Left renal pelvis (tissue), 4 donors: ENCODE results near the gene OGG1. TPM values are rescaled to one million over a fixed set of nuclear protein-coding genes. Genes with fewer than 3 reads are reported as not detected.
"Not testable (repeated sequence)": the region's sequence is repeated elsewhere in the genome, so short reads cannot be mapped to it uniquely, and the experiment has no call there.

Source experiments
- DNase-seq, 4 donors: peaks; one replicate each; pipeline ENCODE4 v3.0.0-alpha.2; 2013; ENCODE audit warnings: low read depth in 4 of 4, low spot score in 3 of 4
- polyA plus RNA-seq, 4 donors: library from polyadenylated mRNA; unstranded; fragments of 120-200 nt; gene quantifications; one replicate each; pipeline ENCODE4 v1.2.1, GENCODE V29; 2013; ENCODE audit not compliant: insufficient read length in 4 of 4

Gene OGG1
- polyA plus RNA-seq, 4 donors: 32.1 to 74.8 (median 50.5) TPM

DNA sequence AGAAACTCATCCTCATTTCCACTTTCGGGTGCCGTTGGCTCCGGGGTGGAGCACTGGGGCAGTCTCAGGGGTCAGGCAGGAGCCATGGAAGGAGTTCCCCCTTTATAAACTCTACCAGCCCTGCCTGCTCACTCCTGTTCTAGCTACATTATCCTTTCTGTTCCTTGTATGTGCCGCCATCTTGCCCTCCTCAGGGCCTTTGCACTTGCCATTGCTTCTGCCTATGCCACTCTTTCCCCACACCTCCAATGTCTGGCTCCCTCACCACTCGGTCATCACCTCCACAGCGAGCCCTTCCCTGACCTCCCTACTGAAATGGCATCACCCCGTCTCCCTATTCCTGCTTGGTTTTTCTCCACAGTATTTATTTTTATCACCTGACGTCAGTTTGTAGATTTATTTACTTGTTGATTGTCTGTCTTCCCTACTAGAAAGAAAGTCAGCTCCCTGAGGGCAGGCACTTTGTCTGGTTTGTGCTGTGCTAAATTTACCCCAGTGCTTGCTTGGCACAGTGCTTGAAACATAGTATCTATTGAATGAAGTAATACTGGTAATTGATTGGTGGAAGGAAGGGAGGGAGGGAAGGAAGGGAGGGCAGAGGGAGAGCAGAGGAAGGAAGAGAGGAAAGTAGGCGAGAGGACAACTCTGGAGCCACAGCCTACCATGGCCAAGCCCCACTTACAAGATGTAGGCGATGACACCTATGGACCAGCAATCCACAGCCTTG lies 11.2 kb downstream of the OGG1 start:
- DNase-seq: no peak

DNA sequence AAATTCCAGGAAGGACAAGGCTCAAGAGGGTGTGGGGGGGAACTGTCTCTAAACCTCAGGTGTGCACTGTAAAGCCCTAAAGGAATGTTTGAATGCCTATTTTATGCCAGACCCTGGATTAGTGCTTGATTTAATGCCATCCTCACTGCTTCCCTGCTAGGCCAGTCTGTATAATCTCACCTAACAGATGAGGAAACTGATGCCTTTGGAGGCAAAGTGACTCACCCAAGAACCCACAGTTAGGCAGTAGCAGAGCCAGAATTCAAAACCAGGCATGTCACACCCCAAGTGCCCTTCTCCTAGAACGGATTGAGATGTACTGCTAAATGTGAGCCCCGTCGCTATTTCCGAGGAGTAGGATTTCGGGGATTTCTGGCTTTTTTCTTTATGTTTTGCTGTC lies 12.2 kb downstream of the OGG1 start:
- DNase-seq: no peak

DNA sequence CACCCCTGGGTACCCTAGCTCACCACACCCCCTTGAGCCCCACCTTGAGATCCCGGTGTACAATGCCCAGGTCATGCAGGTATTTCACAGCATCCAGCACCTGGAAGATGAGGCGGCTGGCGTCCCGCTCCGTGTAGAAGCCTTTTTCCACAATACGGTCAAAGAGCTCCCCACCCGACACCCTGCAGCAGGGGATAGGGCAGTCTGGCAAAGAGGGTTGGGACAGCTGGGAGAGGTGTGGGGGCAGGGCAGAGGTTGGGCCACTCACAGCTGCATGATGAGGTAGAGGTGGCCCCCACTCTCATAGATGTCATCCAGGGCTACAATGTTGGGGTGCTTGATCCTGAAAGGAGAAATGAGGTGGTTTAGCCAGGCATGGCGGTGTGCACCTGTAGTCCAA lies 13.1 kb downstream of the OGG1 start:
- no peak for DNase-seq

DNA sequence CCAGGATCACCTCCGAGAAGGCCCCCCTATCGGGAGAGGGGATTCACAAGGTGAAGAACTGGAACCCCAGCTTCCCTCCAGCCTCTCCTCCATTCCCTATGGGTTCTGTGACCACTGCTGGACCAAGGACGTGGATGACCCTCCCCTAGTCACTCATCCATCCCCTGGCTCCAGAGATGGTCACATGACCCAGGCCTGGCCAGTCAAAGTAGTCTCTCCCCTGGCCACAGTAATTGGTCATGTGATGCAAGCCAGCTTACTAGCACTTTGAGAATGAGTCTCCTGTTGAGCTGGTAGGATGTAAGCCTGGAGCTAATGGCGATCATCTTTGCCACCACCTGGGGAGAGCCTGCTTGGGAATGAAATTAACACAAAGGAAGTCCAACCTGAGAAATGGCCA lies 16.1 kb downstream of the OGG1 start:
- DNase-seq: no peak

DNA sequence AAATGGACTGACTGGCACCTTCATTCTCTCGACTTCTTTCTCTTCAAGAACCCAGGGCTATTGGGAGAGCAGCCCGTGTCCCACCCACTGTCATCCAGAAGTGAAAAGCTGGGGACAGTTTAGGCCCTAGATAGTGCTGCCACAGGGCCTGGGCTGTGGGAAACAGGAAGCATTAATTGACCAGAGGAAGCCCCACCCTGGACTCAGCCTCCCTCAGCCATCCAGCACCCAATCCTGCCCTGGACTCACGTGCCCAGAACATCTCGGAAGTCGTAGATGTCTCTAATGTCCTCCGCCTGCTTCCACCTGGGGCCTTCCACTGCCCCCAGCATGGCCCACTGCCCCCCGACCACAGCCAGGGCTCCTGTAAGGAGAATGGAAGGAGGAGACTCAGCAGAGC lies 17.7 kb downstream of the OGG1 start:
- no peak for DNase-seq

DNA sequence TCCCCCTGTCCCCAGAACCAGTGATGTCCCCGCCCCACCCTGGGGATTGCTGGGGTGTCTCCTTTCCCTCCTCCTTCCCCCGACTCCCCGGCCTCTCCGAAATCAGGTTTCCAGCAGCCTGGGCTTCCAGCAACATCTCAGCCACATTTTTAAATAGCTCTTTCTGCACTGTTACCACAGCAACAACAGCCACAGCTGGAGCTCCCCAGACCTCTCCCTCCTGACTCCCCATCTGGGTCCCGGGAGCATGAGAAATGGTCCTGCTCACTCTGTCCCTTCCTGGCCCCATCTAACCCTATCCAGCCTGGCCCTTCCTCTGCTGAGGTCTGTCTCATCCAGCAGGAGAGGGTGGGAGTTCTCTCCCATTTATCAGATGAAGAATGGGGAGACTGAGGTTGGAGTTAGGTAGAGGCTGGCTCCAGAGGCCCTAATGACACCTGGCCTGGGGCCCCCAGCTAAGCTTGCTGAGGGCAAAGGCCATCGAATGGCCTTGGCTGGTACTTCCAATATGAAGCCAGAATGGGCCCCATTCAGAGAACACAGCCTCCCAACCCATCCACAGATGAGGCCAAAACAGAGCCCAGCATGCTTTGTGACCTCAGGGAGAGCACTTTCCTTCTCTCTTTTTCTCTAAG lies 18.5 kb downstream of the OGG1 start:
- no peak for DNase-seq

DNA sequence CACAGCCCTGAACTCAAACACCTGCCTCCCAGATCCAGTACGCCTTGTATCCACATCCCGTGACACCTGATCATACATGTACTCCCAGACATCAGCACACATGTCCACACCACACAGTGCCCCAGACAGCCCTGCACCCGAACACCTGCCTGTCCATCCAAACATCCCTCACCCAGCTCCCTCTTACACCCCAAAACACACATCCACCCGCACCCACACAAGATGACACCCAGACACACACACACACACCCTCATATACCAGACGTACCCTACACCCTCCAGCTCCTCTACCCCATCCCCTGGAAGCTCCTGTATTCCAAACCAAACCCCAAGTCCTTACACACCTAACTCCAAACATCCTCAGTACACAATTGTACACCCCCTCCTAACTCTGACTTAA lies 19.3 kb downstream of the OGG1 start:
- no peak for DNase-seq

DNA sequence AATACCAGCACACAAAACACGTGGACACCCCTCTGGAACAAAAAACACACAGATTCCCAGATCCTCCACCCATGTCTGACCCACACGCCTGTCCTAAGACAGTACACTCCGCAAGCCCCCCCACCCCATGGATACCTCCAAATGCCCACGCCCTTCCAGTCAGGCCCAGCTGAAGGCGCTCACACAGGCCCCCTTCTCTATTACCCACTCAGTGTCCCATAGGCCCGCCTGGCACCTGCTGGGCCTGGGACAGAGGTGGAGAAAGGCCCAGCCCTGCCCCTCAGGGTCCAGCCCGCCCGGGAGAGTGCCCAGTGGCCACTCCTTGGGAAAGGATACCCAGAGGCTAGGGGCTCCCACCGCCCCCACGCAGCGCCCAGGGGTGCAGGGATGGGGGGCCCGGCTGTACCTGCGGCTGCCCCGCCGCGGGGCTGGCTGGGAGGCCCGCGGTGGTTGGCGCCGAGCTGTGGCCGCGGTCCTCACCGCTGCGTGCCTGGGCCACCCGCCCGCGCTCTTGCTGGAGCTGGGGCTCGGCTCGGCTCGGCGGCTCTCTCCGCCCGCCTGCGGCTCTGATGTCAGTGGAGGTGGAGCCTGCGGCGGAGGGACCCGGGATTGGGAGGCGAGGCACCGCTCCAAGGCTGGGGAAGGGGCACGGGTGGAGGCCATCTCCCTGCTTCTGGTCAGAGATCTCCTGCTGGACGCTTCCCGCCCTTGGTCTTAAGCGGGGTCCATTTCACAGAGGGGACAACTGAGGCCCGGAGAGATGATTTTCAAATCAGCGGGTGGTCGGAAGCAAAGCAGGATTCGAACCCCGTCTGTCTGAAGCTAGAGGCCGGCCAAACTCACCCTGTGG lies 19.9 kb downstream of the OGG1 start, which contains the start of gene CAMK1:
Gene CAMK1 (minus strand): TSS at position 522 of the 850 bp plus-strand sequence. CDS start 2,198 bp downstream, outside the sequence.
- peak in 2 of 4 donors; percentile 50 to 57 for DNase-seq

DNA sequence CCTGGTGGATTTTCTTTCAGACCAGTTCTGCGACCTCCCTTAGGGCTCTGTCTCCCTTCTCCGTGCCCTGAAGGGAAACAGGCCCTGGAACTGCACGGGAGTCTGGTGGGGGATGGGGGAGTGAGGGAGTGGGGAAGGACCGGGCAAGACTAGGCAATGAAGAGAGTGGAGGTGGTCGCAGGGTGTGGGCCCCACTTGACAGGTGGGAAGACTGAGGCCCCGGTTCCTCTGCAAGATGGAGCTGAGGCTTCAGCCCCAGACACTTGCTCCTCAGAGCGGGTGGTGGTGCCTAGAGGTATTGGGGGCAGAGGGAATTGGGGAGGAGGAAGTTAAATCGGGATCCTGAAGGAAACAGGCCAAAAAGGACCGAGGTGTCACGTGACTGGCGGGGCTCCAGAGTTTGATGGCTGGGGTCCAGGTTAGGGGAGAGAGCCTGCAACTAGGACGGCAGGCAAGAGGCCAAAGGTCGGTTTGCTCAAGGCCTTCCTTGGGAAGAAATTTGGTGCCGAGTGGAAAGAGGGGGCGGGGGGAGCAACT lies 20.6 kb downstream of the OGG1 start:
- peak in 1 of 4 donors; percentile 47 for DNase-seq

DNA sequence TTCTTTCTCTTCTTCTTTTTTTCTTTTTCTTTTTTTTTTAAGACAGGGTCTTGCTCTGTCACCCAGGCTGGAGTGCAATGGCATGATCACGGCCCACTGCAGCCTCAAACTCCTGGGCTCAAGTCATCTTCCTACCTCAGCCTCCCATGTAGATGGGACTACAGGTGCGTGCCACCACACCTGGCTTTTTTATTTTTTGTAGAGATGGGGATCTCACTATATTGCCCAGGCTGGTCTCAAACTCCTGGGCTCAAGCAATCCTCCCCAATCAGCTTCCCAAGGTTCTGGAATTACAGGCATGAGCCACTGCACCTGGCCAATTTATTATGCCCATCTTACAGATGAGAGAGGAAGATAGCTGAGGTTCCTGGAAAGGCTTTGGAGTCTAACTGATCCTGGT lies 21.3 kb downstream of the OGG1 start:
- not testable (repeated sequence) for DNase-seq

DNA sequence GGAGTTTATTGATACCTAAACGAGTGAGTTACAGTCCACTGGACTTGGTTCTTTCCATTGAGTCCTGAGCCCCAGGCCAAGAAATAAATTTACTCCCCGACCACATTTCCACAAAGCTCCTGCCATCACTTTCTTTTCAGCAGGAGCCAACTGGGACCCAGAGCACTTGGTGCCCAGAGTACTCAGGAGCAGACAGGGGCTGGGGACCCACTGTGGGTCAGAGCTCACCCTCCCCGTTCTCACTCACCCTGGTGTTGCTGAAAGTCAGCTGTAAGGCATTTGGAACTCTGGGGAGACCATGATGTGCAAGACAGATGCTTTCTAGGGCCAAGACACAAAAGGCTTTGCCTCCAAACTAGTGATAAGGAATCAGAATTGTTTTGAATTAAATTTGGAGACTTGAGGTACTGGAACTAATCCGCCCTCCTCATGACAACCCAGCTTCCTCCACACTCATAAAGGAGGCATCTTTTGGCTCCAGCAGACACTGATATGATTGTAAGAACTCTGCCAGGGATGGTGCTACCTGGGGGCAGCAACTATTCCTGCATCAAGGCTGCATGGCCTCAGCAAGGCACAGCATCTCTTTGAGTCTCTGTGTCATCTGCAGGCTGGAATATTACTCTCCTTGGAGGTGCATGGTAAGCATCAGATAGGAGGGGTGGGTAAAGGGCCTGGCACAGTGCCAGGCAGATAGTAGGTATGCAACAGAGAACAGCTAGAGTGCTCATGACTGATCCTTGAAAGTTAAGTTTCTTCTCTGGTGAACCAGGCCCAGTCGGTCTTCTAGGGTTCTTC lies 27.3 kb downstream of the OGG1 start:
- no peak for DNase-seq

DNA sequence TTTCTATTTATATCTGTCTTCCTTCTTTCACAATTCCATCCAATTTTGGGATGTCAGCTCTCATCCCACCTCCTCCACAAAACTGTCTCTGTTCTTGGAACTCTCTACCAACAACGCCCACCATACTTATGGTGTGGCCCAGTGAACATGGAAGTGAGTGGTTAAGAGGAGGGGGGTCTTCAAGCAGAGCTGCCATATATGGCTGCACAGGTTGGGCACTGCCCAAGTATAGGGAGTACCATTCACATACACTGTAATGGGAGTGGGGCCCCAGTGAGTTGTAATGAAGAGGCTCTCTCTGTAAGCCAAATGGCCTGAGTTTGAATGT lies 27.9 kb downstream of the OGG1 start:
- DNase-seq: no peak

DNA sequence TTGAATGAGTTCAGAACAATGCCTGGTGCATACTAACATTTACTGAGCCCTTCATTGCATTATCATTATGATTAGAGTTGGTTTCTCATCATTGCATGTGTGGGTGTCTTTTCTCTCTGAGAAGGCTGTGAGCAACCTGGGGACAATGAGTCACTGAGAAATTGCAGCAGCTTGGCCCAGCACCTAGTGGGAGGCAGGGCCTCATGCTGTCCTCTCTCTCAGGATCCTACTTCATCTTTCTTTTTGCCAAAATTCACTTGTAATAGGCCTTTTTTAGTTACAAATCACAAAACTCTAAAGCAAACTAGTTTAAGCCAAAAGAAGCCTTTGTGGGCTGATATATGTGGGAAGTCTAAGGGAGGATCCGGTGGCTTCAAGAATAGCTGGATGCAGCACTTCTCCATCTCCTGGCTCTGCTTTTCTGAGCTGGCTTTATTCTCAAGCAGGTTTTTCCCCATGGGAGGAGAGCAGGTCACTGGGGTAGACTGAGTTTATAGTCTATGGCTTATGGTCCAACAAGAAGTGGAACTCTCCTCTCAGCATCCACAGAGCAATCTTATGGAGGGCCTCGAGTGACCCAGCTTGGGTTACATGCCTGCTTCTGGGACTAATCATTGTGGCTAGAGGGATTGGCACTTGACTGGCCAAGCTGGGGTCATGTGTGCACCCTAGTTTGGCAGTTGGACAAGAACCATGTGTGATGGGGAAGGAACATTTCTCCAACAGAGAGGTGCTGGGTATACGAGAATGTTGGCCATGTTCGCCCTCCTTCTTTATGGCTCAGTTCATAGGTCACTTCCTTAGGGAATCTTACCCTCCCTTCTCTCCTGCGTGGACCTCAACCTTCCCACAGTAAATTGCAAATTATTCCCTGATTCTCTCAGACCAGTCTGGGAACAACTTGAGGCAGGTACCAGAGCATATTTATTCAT lies 28.7 kb downstream of the OGG1 start:
- no peak for DNase-seq

DNA sequence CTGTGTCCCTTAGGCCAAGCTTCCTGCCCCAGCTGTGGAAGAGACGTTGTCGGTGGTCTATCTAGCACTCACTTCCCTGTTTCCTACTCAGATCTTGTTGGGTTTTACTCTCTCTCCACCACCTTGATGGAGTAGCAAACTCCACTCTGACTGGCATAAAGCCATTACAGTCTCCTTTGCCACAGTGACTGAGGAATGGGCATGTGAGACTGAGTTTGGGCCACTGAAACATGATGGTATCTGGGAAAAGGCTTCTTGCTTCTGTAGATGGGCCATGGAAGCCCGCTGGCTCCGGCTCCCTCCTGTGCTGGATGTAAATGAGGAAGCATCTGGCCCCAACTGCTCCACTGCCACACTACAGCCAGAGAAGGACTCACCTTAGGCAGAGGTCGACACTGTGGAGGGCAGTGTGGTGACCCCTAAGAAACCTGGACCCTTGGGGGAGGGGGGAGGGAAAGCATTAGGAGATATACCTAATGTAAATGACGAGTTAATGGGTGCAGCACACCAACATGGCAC lies 29.4 kb downstream of the OGG1 start:
- no peak for DNase-seq

DNA sequence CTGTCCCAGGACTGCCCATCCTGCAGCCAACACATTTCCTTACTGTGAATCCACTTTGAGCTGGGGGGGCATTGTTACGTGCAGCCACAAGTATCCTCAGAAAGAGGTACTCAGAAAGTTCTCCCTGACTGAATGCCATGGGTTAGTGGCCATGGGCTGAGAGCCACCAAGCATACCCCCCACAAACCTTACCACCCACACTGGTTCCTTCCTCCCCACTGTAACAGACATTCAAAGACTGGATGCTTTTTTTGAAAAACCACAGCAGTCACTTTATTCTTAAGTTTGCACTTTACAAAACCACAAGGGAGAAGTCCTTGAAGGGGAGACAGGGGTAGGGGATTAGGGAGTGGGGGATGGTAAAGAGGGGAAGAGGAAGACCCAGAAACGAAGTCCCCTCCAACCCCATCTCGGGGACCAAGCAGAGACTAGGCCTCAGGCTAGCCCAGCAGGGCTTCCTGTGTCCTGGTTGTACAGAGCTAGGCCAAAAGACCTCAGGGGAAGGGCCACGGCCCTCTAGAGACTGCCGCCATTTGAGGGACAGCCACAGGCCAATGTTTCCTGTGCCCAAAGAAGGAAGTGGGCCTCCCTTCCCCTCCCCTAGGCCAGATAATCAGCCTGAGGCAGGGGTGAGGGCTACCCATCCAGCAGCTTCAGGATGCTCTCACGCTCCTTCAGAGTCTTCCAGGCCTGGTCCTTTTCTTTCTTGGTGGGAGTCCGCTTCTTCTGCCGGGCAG lies 30.1 kb downstream of the OGG1 start:
- no peak for DNase-seq

DNA sequence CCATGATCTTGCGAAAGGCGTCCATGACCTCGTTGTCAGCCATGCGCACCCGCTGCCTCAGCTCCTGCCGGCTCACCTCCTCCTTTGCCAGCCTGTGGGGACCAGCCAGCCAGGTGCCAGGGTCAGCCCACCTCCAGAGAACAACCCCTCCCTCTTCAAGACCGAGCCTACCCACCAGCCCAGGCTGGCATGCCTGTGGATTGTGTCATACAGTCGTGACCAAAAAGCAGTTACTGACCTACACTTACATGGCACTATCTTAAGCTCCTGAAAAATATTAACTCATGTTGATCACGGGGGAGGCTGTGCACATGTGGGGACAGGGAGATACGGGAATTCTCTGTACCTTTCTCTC lies 30.7 kb downstream of the OGG1 start:
- DNase-seq: no peak

DNA sequence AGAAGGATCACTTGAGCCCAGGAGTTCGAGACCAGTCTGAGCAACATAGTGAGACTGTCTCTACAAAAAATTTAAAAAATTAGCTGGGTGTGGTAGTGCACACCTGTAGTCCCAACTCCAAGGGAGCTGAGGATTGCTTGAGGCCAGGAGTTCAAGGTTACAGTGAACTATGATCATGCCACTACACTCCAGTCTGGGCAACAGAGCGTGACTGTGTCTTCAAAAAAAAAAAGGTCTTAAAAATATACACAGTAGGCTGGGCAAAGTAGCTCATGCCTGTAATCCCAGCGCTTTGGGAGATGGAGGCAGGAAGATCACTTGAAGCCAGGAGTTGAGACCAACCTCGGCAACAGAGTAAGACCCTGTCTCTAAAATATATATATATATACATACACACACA lies 31.2 kb downstream of the OGG1 start:
- DNase-seq: no peak

DNA sequence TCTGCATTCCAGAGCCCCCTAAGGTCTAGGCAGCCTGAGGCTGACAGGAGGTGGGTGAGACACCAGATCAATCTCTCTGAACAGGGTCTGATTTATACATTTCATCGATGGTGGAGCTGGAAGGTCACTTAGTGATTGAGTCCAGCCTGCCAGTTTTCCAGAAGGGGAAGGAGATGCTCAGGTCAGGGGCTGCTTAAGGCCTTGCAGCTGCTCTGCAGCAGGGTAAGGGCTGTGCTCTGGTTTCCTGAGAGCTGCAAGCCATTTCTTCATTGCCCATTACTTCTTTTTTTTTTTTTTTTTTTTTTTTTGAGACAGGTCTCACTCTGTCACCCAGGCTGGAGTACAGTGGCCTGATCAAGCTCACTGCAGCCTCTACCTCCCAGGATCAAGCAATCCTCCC lies 31.8 kb downstream of the OGG1 start:
- DNase-seq: no peak
